GM10266 (cell line): Measurements from ENCODE around the gene CDT1.

Experiments
- DNase-seq: peaks from one replicate; pipeline ENCODE4 v3.0.0; 2012; ENCODE audit errors: extremely low spot score
- CTCF ChIP-seq: IDR thresholded peaks from 2 replicates; pipeline ENCODE4 v1.5.1; 2012; ENCODE audit warnings: mild to moderate bottlenecking, low read depth; ENCODE audit not compliant: control insufficient read depth, insufficient read depth; ENCODE audit errors: missing control alignments

CDT1 gene

GRCh38 chr16:88759245-88759975, 44.2 kb upstream of the CDT1 start:
- DNase-seq: no peak
- TF ChIP-seq CTCF: no peak

- no peak for DNase-seq
- TF ChIP-seq CTCF: no peak
These were observed 43.6 kb upstream of the CDT1 start for GRCh38 chr16:88759976-88760350.

GRCh38 chr16:88760424-88761142, 43.0 kb upstream of the CDT1 start:
- TF ChIP-seq CTCF: no peak
- DNase-seq: no peak

GRCh38 chr16:88761143-88761534, 42.5 kb upstream of the CDT1 start:
- TF ChIP-seq CTCF: no peak
- DNase-seq: no peak

GRCh38 chr16:88761830-88762229, 41.8 kb upstream of the CDT1 start:
- DNase-seq: no peak
- TF ChIP-seq CTCF: no peak

GRCh38 chr16:88762258-88762870, 41.2 kb upstream of the CDT1 start:
- TF ChIP-seq CTCF: no peak
- no peak for DNase-seq

GRCh38 chr16:88762941-88763340, 40.6 kb upstream of the CDT1 start:
- no peak for TF ChIP-seq CTCF
- DNase-seq: no peak
